Caco-2 (cell line): ENCODE measurements around the gene RAB20. TPM values are rescaled to one million over a fixed set of nuclear protein-coding genes. Genes with fewer than 3 reads are reported as not detected.
"Not testable (repeated sequence)": the region's sequence is repeated elsewhere in the genome, so short reads cannot be mapped to it uniquely, and the experiment has no call there.

Source experiments
- BruUV-seq: library from RNA; stranded (reverse); fragments of 400-500 nt; replicated peaks from 2 replicates; lab custom pipeline; 2021; lab: Mats Ljungman, UMichigan
- CTCF ChIA-PET: fragments of 300-600 bp; sonication (Branson Sonifier 250); formaldehyde crosslinking; loops from one replicate; lab custom pipeline; 2022; ENCODE audit warnings: antibody characterized with exemption; lab: Charles Lee
- POLR2A ChIA-PET: fragments of 300-600 bp; sonication (Branson Sonifier 250); formaldehyde crosslinking; loops from one replicate; lab custom pipeline; 2022; ENCODE audit warnings: antibody characterized with exemption; lab: Charles Lee
- DNase-seq, 2 experiments: peaks; one replicate each; pipeline versions ENCODE4 v3.0.0 to v3.0.0-alpha.2; 2020 to 2022
- H3K27me3 ChIP-seq: replicated peaks from 2 replicates; pipeline ENCODE4 v1.6.0; 2011; ENCODE audit warnings: low read length; ENCODE audit not compliant: control insufficient read depth, insufficient read depth
- H3K36me3 ChIP-seq: 2 replicates; pipeline ENCODE4 v1.5.1; 2011; ENCODE audit warnings: low read length; ENCODE audit not compliant: control insufficient read depth, insufficient read depth
- H3K4me1 ChIP-seq: fragments of 250-450 bp; sonication (Bioruptor Pico); 2 replicates; pipeline ENCODE4 v1.5.1; 2020; ENCODE audit warnings: mild to moderate bottlenecking
- H3K4me3 ChIP-seq: 2 replicates; pipeline ENCODE4 v1.5.1; 2011; ENCODE audit warnings: low read depth, mild to moderate bottlenecking, control low read depth, low read length
- H3K9me3 ChIP-seq: fragments of 250-450 bp; sonication (Bioruptor Pico); 2 replicates; pipeline ENCODE4 v1.5.1; 2020; ENCODE audit warnings: mild to moderate bottlenecking, moderate library complexity
- H3K27ac Mint-ChIP-seq: one replicate; pipeline ENCODE4 v1.8.0; 2022; ENCODE audit warnings: mixed read lengths; ENCODE audit not compliant: unreplicated experiment
- H3K27me3 Mint-ChIP-seq: one replicate; pipeline ENCODE4 v1.8.0; 2022; ENCODE audit warnings: mixed read lengths; ENCODE audit not compliant: insufficient read depth, unreplicated experiment
- H3K36me3 Mint-ChIP-seq: one replicate; pipeline ENCODE4 v1.8.0; 2022; ENCODE audit warnings: mild to moderate bottlenecking, mixed read lengths; ENCODE audit not compliant: insufficient read depth, unreplicated experiment
- H3K4me1 Mint-ChIP-seq: one replicate; pipeline ENCODE4 v1.8.0; 2022; ENCODE audit warnings: low read depth, mixed read lengths; ENCODE audit not compliant: unreplicated experiment
- H3K4me3 Mint-ChIP-seq: one replicate; pipeline ENCODE4 v1.8.0; 2022; ENCODE audit warnings: mild to moderate bottlenecking, moderate library complexity, mixed read lengths; ENCODE audit not compliant: unreplicated experiment
- H3K9me3 Mint-ChIP-seq: one replicate; pipeline ENCODE4 v1.8.0; 2022; ENCODE audit warnings: mixed read lengths; ENCODE audit not compliant: unreplicated experiment
- intact Hi-C: fragments of 100-400 bp; cut with micrococcal nuclease; formaldehyde crosslinking; loops from one replicate; pipeline ENCODE4 v1.10.0; 2022; ENCODE audit not compliant: unreplicated experiment
- total RNA-seq: library from RNA; stranded (reverse); gene quantifications from 2 replicates; pipeline ENCODE4 v1.2.3, GENCODE V29; 2022
- TF ChIP-seq, protein P1 (sequence below), 2 experiments: fragments of 200-600 bp in 1 of 2; IDR thresholded peaks; 1 replicate in 1 of 2; 2 replicates in 1 of 2; pipeline versions ENCODE4 v1.5.1 to v1.8.0; 2011 to 2022; ENCODE audit warnings: antibody characterized with exemption in 1 of 2, control low read depth in 1 of 2, inconsistent platforms in 1 of 2, low read depth in 1 of 2, low read length in 1 of 2, mild to moderate bottlenecking in 1 of 2, moderate library complexity in 1 of 2; ENCODE audit not compliant: insufficient read depth in 1 of 2, severe bottlenecking in 1 of 2, unreplicated experiment in 1 of 2

The RAB20 gene
- total RNA-seq, 1 experiment from 2014 or later: 37.9 TPM

- CTCF ChIA-PET: no interaction called here
- TF ChIP-seq, protein P1, sequence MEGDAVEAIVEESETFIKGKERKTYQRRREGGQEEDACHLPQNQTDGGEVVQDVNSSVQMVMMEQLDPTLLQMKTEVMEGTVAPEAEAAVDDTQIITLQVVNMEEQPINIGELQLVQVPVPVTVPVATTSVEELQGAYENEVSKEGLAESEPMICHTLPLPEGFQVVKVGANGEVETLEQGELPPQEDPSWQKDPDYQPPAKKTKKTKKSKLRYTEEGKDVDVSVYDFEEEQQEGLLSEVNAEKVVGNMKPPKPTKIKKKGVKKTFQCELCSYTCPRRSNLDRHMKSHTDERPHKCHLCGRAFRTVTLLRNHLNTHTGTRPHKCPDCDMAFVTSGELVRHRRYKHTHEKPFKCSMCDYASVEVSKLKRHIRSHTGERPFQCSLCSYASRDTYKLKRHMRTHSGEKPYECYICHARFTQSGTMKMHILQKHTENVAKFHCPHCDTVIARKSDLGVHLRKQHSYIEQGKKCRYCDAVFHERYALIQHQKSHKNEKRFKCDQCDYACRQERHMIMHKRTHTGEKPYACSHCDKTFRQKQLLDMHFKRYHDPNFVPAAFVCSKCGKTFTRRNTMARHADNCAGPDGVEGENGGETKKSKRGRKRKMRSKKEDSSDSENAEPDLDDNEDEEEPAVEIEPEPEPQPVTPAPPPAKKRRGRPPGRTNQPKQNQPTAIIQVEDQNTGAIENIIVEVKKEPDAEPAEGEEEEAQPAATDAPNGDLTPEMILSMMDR (IDR thresholded peaks at IDR 0.05; ENCODE audit: insufficient read depth in 1 of 2, low read depth in 1 of 2, low read length in 1 of 2, severe bottlenecking in 1 of 2, unreplicated experiment in 1 of 2): no peak
- BruUV-seq: no TSS peak
These were observed 27.5 kb downstream of the RAB20 start for GRCh38 chr13:110533771-110534670.

DNA sequence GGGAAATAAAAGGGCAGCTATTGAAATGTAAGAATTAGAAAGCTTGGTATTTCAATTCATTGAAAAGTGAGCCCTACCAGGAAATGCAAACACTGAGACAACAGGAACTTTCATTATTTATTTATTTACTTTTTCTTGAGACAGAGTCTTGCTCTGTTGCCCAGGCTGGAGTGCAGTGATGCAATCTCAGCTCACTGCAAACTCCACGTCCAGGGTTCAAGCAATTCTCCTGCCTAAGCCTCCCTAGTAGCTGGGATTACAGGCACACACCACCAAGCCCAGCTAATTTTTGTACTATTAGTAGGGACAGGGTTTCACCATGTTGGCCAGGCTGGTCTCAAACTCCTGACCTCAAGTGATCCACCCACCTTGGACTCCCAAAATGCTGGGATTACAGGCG, 29.3 kb downstream of the RAB20 start:
- H3K27me3 Mint-ChIP-seq, H3K4me3 ChIP-seq, H3K9me3 Mint-ChIP-seq, DNase-seq, H3K27ac Mint-ChIP-seq, H3K9me3 ChIP-seq, H3K27me3 ChIP-seq, BruUV-seq, intact Hi-C loops, H3K4me3 Mint-ChIP-seq, H3K36me3 ChIP-seq, POLR2A ChIA-PET: not testable (repeated sequence)
- Mint-ChIP-seq H3K36me3 (peaks cover 47% of the 10 kb centered on the region), H3K4me1 (peaks cover 18% of the 10 kb centered on the region)
- H3K4me1 ChIP-seq: peaks cover 28% of the 10 kb centered on the region
- CTCF ChIA-PET: interaction anchor here (1.2 kb wide), 1 partner anchor 77 kb away, joined by 3 read pairs; no protein-coding TSS in a partner anchor

More at GRCh38 chr13:110533771-110534670, 27.5 kb downstream of the RAB20 start:
- H3K27me3 Mint-ChIP-seq: no peaks in the 10 kb centered on the region
- H3K4me3 ChIP-seq: no peak overlapping the region
- DNase-seq: no peak
- H3K36me3 ChIP-seq: no peaks in the 10 kb centered on the region
- intact Hi-C loops: no loop called here
- H3K36me3 Mint-ChIP-seq: peaks cover 51% of the 10 kb centered on the region
- no peak overlapping the region for H3K27ac Mint-ChIP-seq
- POLR2A ChIA-PET: no interaction called here
- no peaks in the 10 kb centered on the region for H3K27me3 ChIP-seq
- no peak overlapping the region for H3K4me3 Mint-ChIP-seq
- peaks cover under 1% of the 10 kb centered on the region for H3K4me1 Mint-ChIP-seq
- peaks cover 12% of the 10 kb centered on the region for H3K4me1 ChIP-seq
- no peaks in the 10 kb centered on the region for H3K9me3 ChIP-seq
- H3K9me3 Mint-ChIP-seq: no peaks in the 10 kb centered on the region

DNA sequence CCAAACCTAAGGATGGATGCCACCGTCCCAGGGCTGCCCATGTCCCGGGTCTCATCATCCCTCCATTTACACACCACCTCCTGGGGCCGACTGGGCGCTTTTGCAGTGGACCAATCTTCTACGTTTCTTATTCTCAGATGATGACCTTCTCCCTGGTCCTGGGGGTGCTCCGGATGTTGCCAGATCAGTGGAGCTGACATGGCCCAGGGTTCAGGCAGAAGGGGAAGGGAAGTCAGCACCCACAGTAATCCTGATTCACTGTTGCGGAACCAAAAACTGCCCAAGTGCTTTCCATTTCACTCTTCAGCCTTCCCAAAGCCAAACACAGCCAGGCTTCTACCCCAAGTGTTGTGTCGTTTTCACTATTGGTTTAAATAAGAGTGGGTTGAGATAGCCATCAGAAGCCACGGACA, 29.8 kb downstream of the RAB20 start:
- H3K27ac Mint-ChIP-seq: no peak overlapping the region
- Histone ChIP-seq H3K9me3 (no peaks in the 10 kb centered on the region), H3K27me3 (no peaks in the 10 kb centered on the region), H3K36me3 (no peaks in the 10 kb centered on the region; the same call in 1 of the 2 replicates), H3K4me3 (no peak overlapping the region), H3K4me1 (peaks cover 33% of the 10 kb centered on the region)
- peaks cover 48% of the 10 kb centered on the region for H3K36me3 Mint-ChIP-seq
- ChIA-PET CTCF (no interaction called here), POLR2A (no interaction called here)
- no peaks in the 10 kb centered on the region for H3K27me3 Mint-ChIP-seq
- TF ChIP-seq, protein P1 (IDR thresholded peaks at IDR 0.05; ENCODE audit: insufficient read depth in 1 of 2, low read depth in 1 of 2, low read length in 1 of 2, severe bottlenecking in 1 of 2, unreplicated experiment in 1 of 2): no peak
- H3K4me3 Mint-ChIP-seq: no peak overlapping the region
- H3K9me3 Mint-ChIP-seq: no peaks in the 10 kb centered on the region
- intact Hi-C loops: no loop called here
- peaks cover 24% of the 10 kb centered on the region for H3K4me1 Mint-ChIP-seq
- no TSS peak for BruUV-seq
- no peak for DNase-seq
